Superior temporal gyrus (tissue), 1 donor: ENCODE measurements around the gene SLC26A4.
"Not testable (repeated sequence)": the region's sequence is repeated elsewhere in the genome, so short reads cannot be mapped to it uniquely, and the experiment has no call there.

Source experiments
- DNase-seq: peaks from one replicate; pipeline ENCODE4 v3.0.0-alpha.2; 2016; ENCODE audit errors: extremely low spot score

SLC26A4 gene

DNA sequence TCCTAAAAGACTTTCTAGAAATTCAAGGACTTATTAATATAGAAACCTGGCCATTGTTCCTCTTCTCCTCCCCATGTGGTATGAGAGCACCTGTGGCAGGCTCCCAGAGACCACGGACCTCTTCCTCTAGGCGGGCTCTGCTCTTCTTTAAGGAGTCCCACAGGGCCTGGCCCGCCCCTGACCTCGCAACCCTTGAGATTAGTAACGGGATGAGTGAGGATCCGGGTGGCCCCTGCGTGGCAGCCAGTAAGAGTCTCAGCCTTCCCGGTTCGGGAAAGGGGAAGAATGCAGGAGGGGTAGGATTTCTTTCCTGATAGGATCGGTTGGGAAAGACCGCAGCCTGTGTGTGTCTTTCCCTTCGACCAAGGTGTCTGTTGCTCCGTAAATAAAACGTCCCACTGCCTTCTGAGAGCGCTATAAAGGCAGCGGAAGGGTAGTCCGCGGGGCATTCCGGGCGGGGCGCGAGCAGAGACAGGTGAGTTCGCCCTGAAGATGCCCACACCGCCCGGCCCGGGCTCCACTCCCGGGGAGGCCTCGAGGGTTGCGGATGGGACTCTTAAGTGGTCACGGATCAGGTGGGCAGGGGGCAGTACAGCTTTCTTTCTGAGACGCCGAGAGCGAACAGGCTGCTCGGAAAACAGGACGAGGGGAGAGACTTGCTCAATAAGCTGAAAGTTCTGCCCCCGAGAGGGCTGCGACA, at the start of gene SLC26A4:
TSS of gene SLC26A4 (plus strand) at position 448 of the 700 bp plus-strand sequence. CDS start 814 bp downstream, outside the sequence.
- no peak for DNase-seq

DNA sequence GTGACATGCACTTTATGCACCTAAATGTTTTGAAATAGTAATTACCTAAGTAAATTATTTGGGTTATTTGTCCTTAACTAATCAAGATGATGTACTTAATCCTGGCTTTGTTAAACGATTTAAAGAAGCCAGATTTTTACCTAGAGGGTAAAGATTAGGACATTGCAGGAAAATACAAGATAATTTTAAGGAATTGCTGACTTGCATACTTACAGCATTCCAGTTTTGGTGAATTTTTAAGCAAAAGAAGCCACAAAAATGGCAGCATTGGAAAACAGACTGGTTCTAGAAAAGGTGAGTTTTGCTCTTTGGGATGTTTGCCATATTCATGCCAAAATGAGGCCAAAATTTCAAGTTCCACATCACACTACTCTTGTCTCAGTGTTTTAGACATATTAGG, 47.2 kb upstream of the SLC26A4 start:
- DNase-seq = no peak

DNA sequence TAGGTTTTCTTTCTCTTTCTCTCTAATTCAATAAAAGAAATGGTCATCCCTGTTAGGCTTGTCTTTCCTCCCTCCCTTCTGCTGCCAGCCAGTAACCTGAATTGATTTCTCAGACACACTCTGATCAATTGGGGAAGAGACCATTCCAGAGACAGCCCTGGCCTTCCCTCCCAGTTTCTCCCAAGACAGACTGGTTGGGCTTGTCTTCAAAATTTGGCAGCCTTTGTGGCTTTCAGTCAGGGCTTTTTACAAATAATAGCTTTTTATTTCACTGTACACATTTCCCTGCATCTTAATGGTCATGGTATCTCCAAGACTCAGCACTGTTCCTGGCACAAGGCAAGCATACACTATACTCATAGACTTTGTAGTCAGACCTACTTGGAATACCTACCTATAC, 46.7 kb upstream of the SLC26A4 start:
- no peak for DNase-seq

DNA sequence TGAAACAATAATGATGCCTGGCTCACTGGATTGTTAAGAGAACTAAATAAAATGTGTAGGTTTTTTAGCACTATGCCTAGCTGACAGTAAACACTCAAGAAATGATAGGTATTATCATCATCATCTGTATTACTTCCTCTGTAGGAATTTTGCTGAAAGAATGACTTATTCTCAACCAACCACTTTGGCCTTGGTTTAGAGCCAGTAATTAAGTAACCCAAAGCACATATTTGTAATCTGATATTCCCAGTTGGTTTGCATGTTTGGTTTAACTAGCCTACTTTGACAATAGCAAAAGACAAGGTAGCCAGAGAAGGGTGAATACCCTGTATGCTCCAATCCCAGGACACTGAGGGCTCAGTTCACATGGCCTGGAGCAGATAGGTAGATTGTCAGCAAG, 46.2 kb upstream of the SLC26A4 start:
- no peak for DNase-seq

DNA sequence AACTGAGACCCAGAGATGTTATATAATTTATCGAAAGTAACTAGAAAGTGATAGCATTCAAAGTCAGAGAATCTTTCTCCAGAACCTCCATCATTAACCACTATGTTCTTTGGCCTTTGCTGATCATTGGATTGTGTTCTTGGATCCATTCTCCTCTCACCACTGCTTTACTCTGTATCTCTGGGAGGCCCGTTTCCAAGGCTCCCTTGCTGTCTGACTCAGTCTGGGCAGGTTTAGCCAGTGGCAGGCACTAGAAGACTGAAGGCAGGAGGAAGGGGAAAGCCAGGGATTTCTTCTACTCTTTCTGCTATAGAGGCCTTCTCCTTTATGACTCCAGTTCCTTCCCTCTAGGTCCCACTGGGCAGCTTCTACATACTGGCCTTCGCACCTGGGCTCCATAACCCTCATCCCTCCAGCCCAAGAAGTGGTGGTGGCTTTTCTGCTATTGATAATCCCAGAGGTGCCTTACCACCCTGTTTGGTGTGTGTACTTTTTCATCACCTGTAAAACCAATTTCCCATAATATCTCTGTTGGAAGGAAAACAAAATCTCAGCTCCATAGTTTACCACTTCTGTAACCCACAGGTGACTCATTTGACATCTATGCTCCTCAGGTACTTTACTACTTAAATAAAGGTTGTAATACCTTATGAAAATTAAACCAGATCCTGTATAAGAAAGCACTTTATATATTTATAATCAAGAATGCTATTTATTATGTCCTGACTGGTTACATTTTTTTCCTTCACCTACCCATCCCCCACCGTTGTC, 44.5 kb upstream of the SLC26A4 start:
- no peak for DNase-seq

DNA sequence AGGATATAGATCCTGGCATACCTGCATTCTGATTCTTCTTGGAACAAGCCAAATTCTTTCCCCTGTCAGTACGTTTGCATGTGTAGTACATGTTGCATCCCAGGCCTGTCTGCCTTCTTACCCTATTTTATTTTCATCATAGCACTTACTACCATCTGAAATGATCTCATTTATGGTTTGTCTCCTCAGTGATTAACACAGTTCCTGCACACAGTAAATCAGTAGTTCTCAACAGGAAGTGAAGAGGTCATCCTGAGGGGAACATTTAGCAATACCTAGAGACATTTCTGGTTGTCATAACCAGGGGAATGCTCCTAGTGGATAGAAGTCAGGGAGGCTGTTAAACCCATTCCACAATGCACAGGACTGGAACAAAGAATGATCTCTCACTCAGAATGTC, 38.2 kb upstream of the SLC26A4 start:
- no peak for DNase-seq

DNA sequence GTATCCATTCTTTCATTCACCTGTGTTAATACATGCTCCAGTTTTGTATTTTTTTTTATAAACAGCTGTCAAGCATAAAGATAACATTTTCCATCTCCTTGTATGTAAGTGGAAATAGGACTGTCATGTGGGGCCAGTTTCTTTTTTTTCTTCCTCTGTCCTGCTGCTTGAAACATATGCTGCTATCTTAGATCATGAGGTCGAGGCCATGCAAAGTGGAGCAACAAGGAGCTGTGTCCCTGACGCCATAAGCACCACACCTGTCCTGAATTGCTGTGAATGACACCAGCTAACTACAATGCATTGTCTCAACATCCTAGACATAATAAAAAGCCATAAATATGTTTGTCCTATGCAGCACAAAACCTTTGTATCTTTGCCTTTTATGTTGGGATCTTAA, 37.7 kb upstream of the SLC26A4 start:
- no peak for DNase-seq

DNA sequence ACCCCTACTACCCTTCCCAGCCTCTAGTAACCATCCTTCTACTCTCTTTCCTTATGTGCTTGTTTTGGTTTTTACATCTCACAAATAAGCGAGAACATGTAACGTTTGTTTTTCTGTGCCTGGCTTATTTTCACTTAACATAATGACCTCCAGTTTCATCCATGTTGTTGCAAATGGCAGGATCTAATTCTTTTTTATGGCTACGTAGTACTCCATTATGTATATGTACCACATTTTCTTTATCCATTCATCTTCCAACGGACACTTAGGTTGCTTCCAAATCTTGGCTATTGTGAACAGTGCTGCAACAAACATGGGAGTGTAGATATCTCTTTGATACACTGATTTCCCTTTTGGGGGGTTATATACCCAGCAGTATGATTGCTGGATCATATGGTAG, 33.6 kb upstream of the SLC26A4 start:
- no peak for DNase-seq

DNA sequence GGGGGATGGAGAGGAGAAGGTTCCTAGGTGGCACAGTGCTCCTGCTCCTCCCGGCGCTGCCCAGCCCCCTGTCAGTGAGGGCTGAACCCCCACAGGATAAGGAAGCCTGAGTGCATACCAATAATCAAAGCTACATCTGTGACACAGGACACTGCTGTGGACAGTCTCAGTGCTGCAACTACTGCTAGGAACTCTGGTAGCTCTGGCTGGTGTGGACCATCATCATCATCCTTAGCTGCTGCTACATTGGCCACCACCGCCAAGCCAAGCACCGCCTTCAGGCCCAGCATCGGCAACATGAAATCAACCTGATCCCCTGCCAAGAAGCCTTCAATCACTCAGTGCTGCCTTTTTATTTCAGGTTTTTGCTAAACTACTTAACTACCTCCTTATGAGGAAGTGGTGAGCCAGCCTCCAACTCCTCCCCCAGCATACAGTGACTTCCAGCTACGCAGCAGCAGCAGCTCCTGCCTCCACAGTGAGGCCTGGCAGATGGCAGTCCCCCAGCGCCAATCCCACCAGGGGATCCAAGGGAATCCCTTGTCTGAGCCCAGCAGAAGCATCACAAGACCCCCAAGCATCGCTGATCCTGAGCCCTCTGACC, 32.1 kb upstream of the SLC26A4 start:
- DNase-seq = no peak

DNA sequence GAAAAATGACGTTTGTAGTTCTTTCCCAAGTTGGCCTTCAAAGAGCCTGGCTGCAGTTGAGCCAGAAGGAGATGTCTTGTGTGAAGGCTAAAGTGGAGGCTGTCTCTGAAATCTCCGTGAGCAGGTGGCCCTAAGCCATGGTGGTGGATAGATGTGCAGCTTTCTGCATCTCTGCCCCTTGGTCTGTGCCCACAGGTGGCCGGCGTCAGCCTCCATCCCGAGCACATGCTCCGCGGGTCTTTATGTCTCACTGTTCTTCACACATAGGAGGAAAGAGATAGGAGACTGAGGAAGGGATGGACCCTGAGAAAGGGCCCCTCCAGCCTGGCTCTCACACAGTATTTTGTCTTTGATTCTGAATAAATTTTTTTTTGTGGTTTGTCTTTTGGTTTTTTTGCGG, 30.3 kb upstream of the SLC26A4 start:
- DNase-seq = no peak

DNA sequence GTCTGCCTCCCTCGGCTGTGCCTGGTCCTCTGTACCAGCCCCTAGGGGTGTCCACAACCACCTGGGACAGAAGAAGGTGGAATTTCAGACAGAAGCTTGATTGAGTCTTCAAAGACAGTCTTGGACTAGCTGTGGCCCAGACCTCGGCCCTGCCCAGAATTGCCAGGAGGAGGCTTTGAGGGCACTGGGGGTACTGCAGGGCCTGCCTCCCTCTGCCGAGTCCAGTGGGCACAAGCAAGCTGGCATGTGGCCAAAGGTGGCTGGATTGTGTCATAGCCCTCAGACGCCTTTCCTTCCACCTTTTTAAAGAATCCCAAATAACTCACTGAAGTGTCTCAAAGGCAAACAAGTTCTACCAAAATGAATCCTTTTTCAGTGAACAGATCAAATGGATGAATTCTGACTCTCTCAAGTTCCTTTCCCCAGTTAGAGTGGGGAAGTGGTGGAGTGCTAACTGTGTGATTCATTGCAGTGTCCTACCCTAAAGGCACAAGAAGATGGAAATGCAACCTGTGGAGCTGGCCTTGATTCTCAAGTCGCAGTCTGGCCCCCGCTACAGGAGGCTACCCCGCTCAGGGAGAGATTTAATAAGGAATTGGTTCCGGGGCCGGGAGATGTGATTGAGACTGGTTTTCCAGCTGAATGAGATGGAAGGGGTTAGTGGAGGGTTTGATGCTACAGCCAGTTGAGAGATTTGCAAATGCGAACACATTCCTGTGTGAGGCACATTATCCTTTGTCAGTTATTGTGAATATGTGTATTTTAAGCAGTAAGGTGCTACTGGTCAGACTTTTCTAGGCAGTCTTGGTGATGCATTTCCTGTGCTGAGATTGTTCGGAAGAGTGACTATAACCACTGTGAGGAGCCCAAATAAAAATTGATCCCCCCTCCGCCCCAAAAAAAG, 28.8 kb upstream of the SLC26A4 start:
- DNase-seq = no peak

DNA sequence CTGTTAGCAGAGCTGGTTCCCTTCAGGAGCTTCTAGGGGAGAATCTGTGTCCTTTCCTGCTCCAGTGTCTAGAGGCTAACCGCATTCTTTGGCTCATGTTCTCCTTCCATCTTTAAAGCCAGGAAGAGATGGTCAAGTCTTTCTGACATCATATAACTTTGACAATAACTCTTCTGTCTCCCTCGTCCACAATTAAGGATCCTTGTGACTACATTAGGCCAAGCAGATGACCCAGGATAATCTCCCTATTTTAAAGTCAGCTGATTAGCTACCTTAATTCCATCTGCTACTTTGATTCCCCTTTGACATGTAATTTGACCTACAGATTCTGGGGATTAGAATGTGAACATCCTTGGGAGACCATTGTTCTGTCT, 28.1 kb upstream of the SLC26A4 start:
- no peak for DNase-seq

DNA sequence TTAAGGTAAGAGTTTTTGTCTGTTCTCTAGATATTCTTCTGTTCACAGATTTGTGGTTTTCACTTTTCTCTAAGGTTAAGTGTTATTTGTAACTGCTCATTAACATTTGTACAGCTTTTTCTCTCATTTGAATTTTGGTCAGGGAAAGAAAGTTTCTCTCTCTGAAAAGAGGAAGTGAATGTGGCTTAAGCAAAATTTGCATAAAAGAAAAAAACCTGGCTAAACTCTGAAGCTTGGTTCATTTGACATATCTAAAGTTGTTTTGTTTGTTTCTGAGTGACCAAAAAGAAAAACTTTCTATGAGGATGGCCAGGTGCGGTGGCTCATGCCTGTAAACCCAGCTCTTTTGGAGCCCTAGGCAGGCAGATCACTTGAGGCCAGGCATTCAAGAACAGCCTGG, 22.0 kb upstream of the SLC26A4 start:
- DNase-seq = no peak

DNA sequence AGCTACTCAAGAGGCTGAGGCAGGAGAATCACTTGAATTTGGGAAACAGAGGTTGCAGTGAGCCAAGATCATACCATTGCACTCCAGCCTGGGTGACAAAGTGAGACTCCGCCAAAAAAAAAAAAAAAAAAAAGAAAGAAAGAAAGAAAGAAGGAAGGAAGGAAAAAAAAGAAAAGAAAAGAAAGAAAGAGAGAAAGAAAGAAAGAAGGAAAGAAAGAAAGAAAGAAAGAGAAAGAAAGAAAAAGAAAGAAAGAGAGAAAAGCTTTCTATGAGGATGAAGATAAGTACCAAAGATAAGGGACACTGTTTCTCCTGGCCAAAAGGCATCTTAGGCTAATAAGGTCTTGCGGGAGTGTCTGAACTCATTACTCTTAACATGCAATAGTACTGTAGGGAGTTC, 21.6 kb upstream of the SLC26A4 start:
- not testable (repeated sequence) for DNase-seq

DNA sequence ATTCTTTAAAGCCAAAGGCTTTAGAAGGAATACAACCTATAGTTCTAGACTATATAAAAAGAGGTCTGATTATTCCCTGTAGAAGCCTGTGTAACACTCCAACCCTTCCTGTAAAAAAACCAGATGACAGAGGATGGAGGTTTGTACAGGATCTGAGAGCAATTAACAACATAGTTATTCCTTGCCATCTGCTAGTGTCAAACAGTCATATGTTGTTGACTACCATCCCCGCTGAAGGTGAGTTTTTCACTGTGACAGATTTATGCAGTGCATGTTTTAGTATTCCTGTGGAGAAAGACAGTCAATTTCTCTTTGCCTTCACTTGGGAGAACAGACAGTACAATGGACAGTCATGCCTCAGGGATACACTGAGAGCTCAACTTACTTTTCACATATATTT, 19.0 kb upstream of the SLC26A4 start:
- no peak for DNase-seq

DNA sequence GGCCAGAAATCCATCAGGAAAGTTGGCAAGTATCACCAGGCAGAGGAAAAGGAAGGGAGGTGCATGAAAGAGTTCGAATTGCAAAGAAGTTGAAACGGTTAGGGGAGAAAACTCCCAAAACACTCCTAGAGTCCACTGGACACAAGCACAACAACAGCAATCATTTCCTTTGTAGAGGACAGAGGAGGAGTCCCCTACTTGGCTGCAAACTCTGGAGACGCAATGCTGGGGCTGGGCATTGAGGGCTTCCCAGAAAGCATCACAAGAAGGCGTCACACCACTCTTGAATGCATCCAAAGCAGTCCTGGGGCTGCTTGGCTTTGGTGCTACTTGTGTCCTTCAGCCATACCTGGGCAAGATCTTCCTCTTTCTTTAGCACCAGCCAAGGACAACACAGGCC, 18.1 kb upstream of the SLC26A4 start:
- no peak for DNase-seq

DNA sequence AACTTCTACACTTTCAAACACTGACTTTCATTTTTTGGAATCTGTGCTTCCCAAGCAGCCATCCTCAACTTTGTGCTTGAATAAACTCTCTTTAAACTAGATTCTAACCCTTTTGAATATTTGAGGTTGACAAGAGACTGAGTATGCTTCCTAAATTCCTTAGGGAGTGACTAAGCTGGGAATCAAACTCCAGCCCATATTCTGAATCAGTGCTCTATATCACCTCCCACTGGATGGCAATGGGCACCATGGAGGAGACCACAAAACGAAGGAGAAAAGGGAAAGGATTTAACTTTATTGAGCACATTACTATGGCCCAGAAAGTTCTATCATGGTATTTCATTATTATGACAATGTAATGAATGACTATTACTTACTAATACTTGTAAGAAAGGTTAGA, 17.2 kb upstream of the SLC26A4 start:
- no peak for DNase-seq

DNA sequence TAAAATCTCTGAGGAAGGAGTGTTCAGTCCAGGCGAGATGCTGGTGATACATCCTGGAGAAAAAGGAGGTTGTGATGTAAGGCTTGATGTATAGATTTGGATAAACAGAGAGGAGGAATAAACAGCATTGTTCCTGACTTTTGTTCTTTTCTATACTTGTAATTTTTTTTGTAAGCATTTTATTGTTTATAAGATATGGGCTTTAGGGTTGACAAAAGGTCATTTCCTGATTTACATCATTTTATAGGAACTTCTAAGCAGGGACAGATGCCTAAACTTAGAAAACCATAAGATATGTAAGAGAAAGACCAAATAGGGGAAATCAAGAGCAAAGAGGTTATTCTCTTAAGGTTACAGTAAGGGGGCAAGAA, 16.7 kb upstream of the SLC26A4 start:
- no peak for DNase-seq

DNA sequence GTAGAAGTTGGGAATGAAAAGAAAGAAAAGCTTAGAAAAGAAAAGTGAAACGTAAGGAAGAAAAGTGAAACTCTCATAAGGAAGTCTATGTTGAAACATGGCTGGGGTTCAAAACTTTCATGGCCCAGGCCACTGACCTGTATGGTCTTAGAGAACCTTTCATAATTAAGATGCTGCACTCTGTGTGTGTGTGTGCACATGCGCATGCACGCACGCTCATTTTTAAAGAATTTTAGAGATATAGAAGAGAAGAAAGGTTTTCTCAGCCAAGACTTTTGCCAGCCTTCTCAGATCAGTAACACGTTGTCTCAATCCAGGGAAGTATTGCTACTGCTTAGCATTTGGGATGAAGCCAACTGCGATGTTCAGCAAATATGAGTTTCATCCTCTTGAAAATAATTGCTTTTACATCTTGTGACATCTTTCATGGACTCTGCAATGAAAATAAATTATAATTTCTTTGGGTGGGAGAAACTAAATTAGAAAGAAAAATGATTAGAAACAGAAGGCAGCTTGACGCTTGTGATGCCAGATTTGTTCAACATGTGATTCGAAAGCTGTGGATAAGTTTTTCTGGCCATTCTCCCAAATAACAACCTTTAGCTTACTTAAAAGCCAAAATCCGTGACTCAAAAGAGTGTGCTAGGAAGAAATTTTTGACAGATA, 16.2 kb upstream of the SLC26A4 start:
- DNase-seq = peak; percentile 68

DNA sequence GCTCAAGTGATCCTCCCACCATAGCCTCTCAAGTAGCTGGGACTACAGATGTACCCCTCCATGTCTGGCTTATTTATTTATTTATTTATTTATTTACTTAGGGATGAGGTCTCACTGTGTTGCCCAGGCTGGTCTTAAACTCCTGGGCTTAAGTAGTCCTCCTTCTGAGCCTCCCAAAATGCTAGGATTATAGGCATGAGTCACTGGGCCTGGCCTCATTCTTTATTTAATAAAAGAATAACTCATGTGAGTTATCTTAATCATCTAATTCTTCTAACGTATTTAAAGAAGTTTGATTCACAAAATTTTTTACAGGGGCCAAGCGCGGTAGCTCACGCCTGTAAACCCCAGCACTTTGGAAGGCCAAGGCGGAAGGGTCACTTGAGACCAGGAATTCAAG, 8.0 kb upstream of the SLC26A4 start:
- no peak for DNase-seq

DNA sequence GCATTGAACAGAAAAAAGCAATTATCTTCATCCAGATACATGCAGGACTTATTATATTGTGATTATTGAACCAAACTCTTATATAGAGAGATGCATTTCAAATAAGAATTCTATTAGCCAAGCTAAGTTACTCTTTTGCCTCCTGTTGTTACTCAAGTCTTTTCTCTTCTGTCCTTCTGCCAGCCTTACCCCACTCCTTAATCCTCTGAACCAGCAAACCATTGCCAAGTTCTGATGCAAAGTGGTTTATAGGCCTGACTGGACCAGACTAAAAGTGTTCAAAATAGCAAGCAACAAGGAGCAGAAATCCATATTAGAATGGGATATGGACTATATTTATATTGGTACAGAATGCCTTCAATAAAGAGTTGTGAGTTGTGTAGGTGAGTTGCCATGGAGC, 2.2 kb upstream of the SLC26A4 start:
- no peak for DNase-seq

DNA sequence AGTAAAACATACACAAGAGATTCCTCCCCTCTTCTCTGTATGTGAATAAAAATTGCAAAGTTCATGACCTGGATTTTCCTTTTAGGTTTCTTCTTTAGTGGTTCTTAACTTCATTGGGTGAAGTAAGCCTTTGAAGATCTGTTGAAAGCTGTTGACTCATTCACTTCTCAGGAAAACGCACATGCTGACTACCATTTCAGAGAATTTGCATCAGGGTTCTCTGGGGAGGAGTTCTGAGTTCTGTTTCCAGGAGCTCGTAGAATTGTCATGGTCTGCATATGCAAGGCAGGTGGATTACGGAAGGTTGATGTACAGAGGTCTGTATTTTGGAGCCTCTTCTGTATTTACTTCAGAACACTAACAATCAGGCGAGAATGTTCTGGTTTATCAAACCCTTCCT, 962 bp upstream of the SLC26A4 start:
- no peak for DNase-seq
